HG03196 (cell line): ENCODE measurements around the gene BACE2.

Source experiments
- ATAC-seq: cut with Tn5 transposase; IDR thresholded peaks from one replicate; pipeline ENCODE4 v1.9.1; 2021; ENCODE audit not compliant: unreplicated experiment

BACE2 gene

DNA sequence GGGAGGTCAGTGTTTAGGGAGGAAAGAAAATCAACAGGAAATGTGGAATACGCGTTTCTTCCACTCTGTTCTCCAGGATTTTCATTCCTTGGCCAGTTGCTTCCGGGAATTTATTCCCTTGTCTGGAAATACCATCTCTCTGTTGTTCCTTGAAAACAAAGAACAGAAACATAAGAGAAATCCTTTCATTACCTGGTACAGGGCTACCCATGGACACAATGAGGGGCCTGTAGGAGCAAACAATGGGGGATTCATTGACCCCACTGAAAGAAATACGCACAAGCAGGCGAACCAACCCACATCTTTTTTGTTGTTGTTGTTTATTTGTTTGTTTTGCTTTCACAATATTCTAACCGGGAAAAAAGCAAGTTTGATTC, 20.0 kb upstream of the BACE2 start:
- ATAC-seq, result no peak

DNA sequence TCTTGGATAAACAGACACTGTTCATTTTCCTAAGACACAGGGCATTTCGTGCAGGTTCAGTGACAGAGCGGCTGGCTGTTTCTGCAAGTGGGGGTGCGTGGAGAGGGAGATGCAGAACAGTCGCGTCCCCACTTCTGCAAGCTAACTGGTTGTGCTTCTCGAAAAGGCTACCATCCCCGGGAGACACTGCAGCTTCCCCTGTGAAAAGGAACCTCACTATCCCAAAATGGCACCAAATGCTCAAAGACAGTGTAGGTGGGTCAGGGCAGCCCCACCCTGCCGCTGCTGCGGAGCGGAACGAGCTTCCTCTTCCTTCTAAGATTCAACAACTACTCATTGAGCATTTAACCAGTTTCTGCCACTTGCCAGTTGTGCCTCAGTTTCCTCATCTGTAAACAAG, 19.2 kb upstream of the BACE2 start:
- no peak for ATAC-seq

DNA sequence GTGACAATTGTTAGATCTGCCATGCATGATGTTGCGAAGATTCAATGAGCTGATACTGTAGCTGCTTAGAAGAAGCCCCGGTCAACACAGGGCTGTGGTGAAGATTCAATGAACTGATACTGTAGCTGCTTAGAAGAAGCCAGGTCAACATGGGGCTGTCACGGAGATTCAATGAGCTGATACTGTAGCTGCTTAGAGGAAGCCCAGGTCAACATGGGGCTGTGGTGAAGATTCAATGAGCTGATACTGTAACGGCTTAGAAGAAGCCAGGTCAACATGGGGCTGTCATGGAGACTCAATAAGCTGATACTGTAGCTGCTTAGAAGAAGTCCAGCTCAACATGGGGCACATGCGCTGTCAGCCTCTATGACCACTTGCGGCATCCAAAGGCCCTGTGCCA, 18.8 kb upstream of the BACE2 start:
- no peak for ATAC-seq

DNA sequence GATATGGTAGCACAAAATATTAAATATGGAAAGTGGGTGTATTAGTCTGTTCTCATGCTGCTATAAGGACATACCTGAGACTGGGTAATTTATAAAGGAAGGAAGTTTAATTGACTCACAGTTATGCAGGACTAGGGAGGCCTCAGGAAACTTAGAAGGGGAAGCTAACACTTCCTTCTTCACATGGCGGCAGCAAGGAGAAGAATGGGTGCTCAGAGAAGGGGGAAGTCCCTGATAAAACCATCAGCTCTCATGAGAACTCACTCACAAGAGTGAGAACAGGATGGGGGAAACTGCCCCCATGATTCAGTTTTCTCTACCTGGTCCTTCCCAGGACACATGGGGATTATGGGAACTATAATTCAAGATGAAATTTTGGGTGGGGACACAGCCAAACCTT, 15.8 kb upstream of the BACE2 start:
- no peak for ATAC-seq

DNA sequence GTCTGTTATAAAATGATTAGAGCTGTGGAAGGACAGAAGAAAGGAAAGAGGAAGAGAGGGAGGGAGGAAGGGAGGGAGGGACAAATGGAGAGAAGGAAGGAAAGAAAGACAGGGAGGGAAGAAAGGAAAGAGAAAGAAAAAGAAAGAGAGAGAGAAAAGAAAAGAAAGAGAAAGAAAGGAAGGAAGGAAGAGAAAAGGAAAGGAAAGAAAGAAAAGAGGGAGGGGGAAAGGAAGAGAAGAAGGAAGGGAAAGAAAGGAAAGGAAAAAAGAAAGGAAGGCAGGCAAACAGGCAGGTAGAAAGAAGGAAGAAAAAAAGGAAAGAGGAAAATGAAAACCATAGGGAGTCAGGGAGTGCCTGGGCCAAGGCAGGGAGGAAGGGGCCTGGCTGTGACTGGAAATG, 14.5 kb upstream of the BACE2 start:
- no peak for ATAC-seq

DNA sequence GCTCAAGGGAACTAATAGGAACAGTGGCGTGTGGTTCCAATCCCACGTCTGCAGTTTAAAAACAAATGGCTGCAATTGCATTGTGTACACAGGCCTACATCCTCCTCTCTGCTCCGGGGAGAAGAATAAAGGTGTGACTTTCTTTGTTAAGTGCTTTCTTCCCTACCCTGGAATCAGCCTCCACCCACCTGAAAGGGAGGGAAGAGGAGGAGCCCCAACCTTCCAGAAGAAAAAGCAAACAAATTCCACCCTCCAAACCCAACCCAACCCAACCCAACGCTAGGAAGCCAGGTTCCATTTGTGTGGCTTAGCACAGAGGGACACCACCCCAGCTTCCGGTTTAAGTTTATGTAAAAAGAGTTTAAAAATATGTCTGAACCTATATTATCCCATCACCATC, 11.8 kb upstream of the BACE2 start:
- ATAC-seq, result no peak

DNA sequence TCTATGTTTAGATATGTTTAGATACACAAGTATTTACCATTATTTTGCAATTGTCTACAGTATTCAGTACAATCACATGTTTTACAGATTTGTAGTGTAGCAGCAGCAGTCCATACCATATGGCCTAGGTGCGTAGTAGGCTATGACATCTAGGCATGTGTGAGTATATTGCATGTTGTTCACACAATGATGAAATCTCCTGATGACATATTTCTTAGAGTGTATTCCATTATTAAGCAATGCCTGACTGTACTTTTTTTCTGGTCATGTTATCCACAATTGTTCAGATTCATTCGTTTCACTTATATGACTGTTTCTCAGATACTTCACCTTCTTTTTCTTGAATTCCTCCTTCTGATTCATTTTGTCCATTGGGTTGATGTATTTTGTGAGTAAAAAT, 9.9 kb upstream of the BACE2 start:
- ATAC-seq, result no peak

DNA sequence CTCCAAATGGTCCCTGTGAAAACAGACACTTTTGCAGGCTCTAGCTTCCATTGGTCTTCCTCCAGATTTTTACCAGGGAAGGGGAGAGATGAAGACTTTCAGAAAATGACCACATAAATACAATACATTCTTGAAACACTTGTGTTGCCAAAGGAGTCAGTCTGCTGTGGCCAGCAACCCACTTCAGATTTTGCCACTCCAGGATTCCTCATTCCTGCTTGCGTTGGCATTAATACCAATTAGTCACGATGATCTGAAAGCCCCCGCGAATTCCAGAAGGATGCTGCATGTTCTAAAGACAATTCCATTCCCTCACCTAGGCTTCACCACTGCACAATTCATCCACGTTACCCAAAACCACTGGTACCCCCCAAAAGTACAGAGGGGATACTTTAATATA, 7.9 kb upstream of the BACE2 start:
- ATAC-seq, result no peak

DNA sequence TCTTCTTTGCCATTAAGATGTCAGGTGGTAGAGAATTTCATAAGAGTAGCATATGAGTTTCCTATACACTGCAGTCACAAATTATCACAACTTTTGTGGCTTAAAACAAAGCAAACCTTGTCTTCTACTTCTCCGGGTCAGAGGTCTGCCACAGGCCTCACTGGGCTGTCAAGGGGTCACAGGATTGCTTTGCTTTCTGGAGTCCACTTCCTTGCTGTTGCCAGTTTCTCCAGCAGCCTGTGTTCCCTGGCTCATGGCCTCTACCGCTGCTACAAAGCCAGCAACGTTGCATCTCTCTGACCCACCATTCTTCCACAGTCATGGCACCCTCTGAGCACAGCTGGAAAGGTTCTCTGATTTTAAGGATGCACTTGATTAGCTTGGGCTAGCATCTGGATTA, 6.5 kb upstream of the BACE2 start:
- no peak for ATAC-seq

DNA sequence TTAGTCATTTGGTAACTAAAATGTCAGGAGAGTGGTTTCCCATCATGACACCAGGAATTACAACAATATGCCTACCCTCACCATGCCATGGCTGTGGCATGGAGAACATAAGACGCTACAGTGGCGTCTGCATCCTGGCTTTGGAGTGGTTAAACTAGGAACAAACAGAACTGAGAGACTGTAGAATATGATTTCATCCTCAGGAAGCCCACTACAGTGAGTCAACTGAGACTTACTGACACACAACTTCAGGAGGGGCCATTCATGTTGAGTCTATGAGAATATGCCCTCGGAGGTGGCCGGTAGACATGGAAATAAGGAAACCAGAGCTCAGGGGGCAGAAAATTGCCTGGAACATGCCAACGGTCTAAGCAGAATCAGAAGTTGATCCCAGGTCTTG, 5.9 kb upstream of the BACE2 start:
- ATAC-seq, result no peak

DNA sequence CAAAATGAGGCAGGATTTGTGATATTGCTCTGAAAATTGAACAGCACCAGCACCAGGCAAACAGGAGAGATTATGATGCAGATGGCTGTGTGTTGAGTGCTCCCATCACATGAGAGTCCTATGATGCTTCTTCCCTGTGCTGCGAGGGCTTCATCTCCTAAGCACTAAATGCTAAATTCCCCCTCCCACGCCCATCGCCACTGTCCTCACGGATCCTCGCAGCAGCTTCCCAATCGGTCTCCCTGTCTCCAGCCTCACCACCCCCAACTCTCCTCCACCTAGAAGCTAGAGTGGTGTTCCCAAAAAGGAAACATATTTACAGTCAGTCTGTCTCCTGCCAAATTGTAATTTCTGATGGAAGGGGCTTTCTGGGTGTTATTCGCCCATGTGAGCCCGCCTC, 4.9 kb upstream of the BACE2 start:
- no peak for ATAC-seq

DNA sequence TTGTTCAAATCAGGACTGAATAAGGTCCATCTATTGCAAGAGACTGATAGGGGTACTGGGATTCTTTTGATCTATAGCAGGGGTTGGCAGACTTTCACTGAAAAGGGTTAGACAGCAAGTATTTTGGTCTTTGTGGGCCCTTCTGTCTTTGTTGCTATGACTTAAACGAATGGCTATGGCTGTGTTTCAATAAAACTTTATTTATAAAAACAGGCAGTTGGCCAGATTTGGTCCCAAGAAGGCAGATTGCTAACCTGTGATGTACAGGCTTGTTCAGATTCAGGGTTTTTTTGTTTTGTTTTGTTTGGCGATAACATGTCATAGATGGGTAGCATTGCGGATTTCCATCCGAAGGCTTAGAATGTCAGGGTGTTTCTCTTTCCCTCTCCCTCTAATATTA, 3.9 kb upstream of the BACE2 start:
- no peak for ATAC-seq

DNA sequence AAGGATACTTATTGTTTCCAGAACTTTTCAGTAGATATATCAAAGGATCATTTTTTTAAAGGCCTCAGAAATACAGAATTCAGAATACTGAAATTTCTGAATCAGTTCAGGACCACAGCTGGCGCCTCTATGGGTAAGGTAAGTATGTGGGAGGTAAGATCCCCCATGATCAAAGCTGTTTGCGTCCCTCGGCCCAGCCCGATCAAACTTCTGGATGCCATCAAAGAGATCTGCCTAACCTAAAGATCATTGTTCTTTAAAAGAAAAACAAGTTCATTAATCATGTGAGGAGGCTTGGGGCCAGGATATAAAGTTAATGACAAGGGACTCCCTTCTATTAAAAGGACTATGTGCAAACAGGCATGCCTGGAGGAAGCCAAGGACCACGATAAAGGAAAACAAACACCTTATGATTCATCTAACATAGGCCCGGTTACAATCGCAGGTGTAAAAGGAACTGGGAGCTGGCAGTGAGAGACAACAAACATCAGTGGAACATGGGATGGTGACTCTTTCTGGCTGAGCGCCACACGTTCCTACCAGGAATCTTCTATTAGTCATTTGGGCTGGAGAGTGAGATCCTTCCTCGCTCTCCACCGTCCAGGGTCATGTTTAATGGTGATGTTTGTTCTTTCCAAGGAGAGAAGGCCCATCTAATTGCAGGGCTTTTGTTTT, 2.8 kb upstream of the BACE2 start:
- no peak for ATAC-seq

DNA sequence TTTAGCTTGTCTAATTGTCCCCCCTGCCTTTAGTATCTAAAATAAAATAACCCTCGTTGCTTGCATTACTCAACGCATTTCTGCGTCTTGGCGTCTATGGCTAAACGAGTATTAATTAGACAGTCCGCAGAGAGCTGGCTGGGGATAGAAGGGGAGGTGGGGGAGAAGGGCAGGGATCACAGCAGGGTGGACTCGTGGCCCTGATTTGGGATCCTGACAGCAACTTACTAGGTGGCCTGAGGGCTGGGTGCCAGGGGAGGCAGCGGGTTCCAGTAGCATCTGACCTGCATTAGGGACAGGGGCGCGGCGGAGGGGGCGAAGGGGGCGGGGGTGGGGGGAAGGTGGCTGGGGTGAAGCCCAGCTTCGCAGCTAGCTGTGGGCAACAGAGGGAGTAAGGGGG, 1.1 kb upstream of the BACE2 start:
- ATAC-seq, result no peak

DNA sequence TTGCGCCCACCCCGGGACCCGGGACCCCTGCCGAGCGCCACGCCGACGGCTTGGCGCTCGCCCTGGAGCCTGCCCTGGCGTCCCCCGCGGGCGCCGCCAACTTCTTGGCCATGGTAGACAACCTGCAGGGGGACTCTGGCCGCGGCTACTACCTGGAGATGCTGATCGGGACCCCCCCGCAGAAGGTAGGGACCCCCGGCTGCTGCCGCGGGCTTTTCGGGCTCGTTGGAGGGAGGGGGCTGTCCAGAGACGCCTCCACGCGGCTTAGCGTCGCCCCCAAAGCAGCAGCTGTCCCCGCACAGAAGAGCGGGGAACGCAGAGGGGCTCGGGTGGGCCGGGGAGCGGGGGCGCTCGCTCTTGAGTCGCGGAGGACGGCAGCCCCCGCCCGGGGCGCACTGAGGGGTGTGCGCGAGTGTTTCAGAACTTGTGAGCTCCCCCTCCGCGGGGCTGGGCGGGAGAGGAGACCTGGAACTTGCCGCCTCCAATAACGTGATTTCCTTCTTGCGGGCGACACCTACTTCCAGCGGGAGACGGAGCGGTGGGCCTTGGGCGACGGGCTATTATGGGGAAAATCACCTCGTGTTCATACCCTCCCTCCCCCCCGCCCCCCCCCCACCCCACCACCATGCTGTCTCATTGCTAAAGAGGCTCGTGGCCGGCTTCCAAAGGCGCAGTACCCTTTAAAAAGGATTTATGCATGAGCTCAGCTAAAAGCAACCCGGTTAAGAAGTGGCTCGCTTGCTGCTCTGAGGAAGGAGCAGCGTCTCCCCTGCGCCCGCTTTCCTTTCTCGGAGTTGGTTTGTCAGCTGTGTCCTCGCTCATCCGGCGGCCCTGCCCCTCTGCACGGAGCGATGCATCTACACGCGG, 664 bp downstream of the BACE2 start:
- ATAC-seq, result no peak

DNA sequence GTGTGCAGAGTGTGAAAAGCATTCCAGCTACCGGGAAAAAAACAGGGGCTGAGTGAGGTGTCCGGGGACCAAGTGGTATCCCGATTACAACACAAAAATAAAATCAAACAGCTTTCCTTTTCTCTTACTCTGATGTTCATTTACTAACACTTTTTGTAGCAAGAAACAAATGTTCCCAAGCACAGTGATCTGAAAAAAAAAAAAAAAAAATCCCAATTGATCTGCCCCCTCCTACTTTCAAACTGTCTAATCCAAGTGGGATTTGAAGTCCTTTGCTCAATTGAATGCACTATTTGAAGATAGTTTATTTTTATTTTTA, 1.3 kb downstream of the BACE2 start:
- no peak for ATAC-seq

DNA sequence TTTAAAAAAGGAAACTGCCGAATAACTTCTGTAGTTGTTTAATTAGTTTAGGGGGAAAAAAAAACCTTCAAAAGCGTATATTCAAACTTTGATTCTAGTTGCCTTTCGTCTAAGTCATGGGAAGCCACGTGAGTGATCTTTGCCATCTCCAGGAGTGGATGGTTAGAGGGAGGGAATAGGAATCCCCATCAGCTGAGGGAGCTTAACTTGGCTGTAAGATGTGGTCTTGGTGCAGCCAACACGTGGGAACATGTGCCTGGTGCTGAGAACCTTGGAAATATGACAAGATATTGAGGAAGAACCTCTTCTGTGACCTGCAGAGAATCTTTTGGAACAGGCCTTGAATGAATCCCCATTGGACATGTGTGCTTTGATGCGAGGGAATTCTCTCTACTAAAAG, 1.7 kb downstream of the BACE2 start:
- ATAC-seq, result no peak

DNA sequence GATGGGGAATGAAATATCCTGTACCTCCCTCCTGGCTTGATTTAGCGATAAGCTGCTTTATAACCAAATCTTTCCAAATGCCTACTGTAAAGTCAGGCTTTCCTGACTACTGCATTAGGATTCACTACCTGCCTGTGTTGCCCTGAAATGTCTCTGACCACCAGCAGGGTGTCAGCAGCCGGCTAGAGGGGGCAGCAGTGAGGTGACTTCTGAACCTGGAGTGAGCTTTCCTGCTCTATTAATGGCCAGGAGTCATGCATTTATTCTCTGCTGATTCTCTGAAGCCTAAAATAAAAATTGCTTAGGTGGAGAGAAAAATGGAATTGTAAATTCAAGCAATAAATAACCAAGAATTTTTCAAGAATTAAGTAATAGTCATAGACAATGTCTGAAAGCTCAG, 2.5 kb downstream of the BACE2 start:
- no peak for ATAC-seq

DNA sequence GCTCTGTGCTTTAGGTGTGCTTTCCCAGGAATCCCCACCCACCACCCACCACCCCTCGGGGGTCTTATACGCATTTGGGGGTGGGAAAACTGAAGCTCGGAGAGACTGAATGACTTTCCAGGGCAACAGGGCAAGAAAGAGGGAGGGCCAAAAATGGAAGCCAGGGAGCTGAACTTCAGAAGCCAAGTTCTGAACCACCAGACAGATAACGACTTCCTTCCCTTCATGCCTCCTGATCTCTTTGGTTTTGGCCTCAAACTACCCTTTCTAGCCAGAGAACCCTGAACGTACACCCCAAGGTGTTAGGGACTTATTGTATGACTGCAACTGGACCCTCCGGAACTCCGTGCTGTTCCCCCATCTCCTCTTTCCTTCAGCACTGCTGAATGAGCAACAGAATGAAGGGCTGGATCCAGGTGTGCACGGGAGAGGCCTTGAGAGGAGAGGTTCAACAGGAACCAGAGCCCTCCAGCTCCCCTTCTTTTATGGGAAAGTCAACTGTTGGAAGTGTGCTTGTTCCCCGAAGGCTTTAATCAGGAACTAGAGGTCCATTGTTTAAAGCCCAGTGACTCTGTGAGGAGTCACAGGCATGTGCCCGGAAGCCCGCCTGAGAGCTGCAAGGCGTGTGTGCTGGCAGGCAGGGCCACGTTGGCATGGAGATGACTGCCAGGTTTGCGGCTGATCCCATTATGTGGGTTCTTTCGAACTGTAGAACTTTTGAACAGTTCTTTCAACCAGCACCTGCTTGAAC, 3.1 kb downstream of the BACE2 start:
- no peak for ATAC-seq

DNA sequence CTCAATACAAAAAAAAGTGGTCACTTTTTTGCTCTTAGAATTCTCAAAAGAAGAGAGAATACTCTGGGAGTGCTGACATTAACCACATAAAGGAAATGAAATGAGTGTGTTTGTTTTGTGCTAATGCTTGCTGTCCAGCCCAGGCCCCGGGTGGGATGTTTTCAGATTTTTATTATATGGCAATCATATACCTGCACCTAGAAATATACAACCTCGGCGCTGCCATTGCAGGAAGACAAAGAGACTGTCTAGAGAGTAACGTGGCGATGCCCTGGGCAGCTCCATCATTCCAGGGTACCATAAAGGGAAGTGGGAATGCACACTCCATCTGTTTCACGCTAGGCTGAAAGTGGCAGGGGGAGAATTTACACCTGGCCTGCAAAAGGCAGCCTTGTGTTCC, 7.1 kb downstream of the BACE2 start:
- no peak for ATAC-seq

DNA sequence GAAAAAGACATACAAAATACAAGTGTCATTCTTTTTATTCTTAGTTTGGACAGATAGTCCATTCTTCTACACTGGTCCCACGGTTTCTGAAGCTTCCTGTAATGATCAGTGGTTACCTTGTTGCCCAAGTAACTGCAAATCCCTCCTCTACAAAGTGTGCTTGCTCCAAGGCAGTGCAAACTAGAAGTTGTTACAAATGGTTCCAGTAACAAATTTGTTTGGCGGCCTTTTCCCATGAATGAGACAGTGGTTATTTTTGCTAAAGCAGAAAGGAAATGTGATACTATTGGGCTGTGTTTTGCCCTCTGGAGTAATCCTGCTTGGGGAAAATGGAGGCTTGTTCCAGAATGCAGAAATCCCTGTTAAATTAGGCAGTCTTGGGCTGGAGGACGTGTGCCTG, 8.9 kb downstream of the BACE2 start:
- no peak for ATAC-seq

DNA sequence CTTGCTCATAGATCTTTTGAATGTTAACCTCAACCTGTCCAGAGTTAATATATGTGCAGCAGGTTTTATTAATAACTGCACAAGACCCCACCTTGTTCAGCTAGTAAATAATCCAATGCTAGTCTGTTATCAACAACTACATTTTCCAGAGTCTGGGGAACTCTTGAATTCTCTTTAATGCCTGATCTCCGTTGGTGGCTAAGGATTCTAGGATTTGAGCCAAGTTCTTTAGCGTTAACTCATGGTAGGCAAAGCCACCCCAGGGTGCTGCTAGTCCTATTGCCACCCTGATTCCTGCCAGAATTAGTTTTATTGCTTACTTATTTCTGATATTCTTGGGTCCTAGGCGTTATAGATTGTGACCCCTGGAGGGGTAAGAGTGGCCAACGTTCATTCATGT, 12.8 kb downstream of the BACE2 start:
- ATAC-seq, result no peak
